ENCODE measurements around the gene DMD.

- no peak for TF ChIP-seq CTCF (IDR thresholded peaks at IDR 0.05)
- no peak for TF ChIP-seq POLR2A (IDR thresholded peaks at IDR 0.05)
- no peak for TF ChIP-seq EP300 (IDR thresholded peaks at IDR 0.05)
These were observed 1550.0 kb downstream of the DMD start for GRCh38 chrX:31661280-31661810.

Measured in ovary (tissue), 3 donors.